Keratinocyte (primary cell): ENCODE data around the gene WDR35. TPM values are rescaled to one million over a fixed set of nuclear protein-coding genes. Genes with fewer than 3 reads are reported as not detected.

Experiments used
- DNase-seq: peaks from one replicate; pipeline ENCODE4 v3.0.0-alpha.2; 2011; ENCODE audit warnings: low read depth, missing footprints, low spot score
- FAIRE-seq: peaks from 2 replicates; lab custom pipeline; 2011; peaks lifted over from hg19 to GRCh38; lab: Jason Lieb, UNC
- H2AFZ ChIP-seq: 2 replicates; pipeline ENCODE4 v1.6.0; 2012; ENCODE audit warnings: low read length, control low read depth, inconsistent platforms; ENCODE audit not compliant: control insufficient read depth
- H3K27ac ChIP-seq: 2 replicates; pipeline ENCODE4 v1.5.1; 2011; ENCODE audit warnings: low read length; ENCODE audit not compliant: control insufficient read depth, insufficient read depth
- H3K27me3 ChIP-seq: 3 replicates; pipeline ENCODE4 v1.6.0; 2011; ENCODE audit warnings: low read length; ENCODE audit not compliant: control insufficient read depth, insufficient read depth; ENCODE audit errors: extremely low read depth
- H3K36me3 ChIP-seq, 2 experiments: 2 replicates in 1 of 2; 3 replicates in 1 of 2; pipeline ENCODE4 v1.5.1; 2011; ENCODE audit warnings: low read length in 2 of 2, mild to moderate bottlenecking in 1 of 2; ENCODE audit not compliant: control insufficient read depth in 2 of 2, insufficient read depth in 2 of 2; ENCODE audit errors: extremely low read depth in 1 of 2
- H3K4me1 ChIP-seq: 3 replicates; pipeline ENCODE4 v1.5.1; 2011; ENCODE audit warnings: low read length; ENCODE audit not compliant: control insufficient read depth, insufficient read depth; ENCODE audit errors: extremely low read depth
- H3K4me2 ChIP-seq: 3 replicates; pipeline ENCODE4 v1.6.0; 2011; ENCODE audit warnings: low read depth, low read length; ENCODE audit not compliant: control insufficient read depth, insufficient read depth; ENCODE audit errors: extremely low read depth
- H3K4me3 ChIP-seq, 3 experiments: fragments of 200-600 bp in 1 of 3; sonication (generic) in 1 of 3; 2 replicates in 2 of 3; 3 replicates in 1 of 3; pipeline ENCODE4 v1.5.1; 2011 to 2016; ENCODE audit warnings: low read length in 3 of 3, mild to moderate bottlenecking in 3 of 3, control low read depth in 2 of 3, inconsistent platforms in 1 of 3, low read depth in 1 of 3, mixed read lengths in 1 of 3, mixed run types in 1 of 3, moderate library complexity in 1 of 3; ENCODE audit not compliant: control insufficient read depth in 2 of 3, insufficient read depth in 2 of 3; ENCODE audit errors: extremely low read depth in 1 of 3
- H3K79me2 ChIP-seq: 2 replicates; pipeline ENCODE4 v1.6.0; 2012; ENCODE audit warnings: low read length; ENCODE audit not compliant: control insufficient read depth, insufficient read depth
- H3K9ac ChIP-seq: 3 replicates; pipeline ENCODE4 v1.6.0; 2011; ENCODE audit warnings: low read length; ENCODE audit not compliant: control insufficient read depth, insufficient read depth; ENCODE audit errors: extremely low read depth
- H3K9me1 ChIP-seq: 3 replicates; pipeline ENCODE4 v1.6.0; 2011; ENCODE audit warnings: low read length; ENCODE audit not compliant: control insufficient read depth, insufficient read depth; ENCODE audit errors: extremely low read depth
- H3K9me3 ChIP-seq: 2 replicates; pipeline ENCODE4 v1.5.1; 2012; ENCODE audit warnings: low read depth, low read length; ENCODE audit not compliant: control insufficient read depth
- H4K20me1 ChIP-seq: 3 replicates; pipeline ENCODE4 v1.6.0; 2011; ENCODE audit warnings: low read length; ENCODE audit not compliant: control insufficient read depth, insufficient read depth; ENCODE audit errors: extremely low read depth
- EZH2 ChIP-seq: IDR thresholded peaks from one replicate; pipeline ENCODE4 v1.6.1; 2012; ENCODE audit warnings: inconsistent platforms, mild to moderate bottlenecking, low read length, moderate library complexity
- dilution Hi-C: fragments of 300-500 bp; cut with MboI; formaldehyde crosslinking; loops from one replicate; pipeline ENCODE4 v1.7.0; 2020; ENCODE audit warnings: low sequenced_read_pairs; ENCODE audit not compliant: extremely low pct_ligation_motif_present
- polyA plus RNA-seq, 5 experiments: library from polyadenylated mRNA; depleted of rRNA in 3 of 5; stranded (reverse) in 3 of 5; stranded (forward) in 1 of 5; unstranded in 1 of 5; fragments of >200 nt; gene quantifications; 1 replicate in 1 of 5; 2 replicates in 3 of 5; 3 replicates in 1 of 5; pipeline versions ENCODE4 v1.2.1 to v1.2.3, GENCODE V29; 2011 to 2012; ENCODE audit warnings: missing spikeins in 2 of 5, low read depth in 1 of 5, low replicate concordance in 1 of 5
- TF ChIP-seq, protein P1 (sequence below), 3 experiments: IDR thresholded peaks in 1 of 3; conservative IDR thresholded peaks in 1 of 3; optimal IDR thresholded peaks in 1 of 3; 2 replicates in 2 of 3; 3 replicates in 1 of 3; pipeline versions ENCODE3 to v1.5.1; 2011; ENCODE audit warnings: low read length in 3 of 3, mild to moderate bottlenecking in 3 of 3, moderate library complexity in 2 of 3, control low read depth in 1 of 3, inconsistent platforms in 1 of 3; ENCODE audit not compliant: insufficient read depth in 2 of 3; ENCODE audit errors: extremely low read depth in 1 of 3

WDR35 gene
- polyA plus RNA-seq, 1 donor (not counting 4 experiments of a cell fraction or from before 2014, with no cell fraction given) = 8.8 TPM

DNA sequence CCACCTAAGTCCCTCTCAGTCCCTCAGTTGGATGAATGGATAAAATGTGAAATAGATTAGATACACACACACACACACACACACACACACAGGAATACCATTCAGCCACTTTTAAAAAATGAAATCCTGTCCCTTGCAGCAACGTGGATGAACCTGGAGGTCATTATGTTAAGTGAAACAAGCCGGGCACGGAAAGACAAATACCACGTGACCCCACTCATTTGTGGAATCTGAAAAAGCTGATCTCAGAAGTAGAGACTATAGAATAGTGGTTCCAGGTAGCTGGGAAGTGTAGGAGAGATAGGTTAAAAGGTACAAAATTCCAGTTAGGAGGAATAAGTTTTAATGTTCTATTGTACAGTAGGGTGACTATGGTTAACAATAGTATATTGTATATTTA, 119.1 kb downstream of the WDR35 start:
- Histone ChIP-seq H3K4me2 (no peak overlapping the region), H3K36me3 (no peaks in the 10 kb centered on the region), H3K27ac (no peak overlapping the region), H2AFZ (no peak overlapping the region), H3K79me2 (no peaks in the 10 kb centered on the region), H3K4me3 (no peak overlapping the region), H3K9me3 (no peaks in the 10 kb centered on the region), H3K9ac (no peak overlapping the region), H4K20me1 (no peaks in the 10 kb centered on the region), H3K27me3 (peaks cover 22% of the 10 kb centered on the region), H3K4me1 (peaks cover 7% of the 10 kb centered on the region), H3K9me1 (no peaks in the 10 kb centered on the region)
- no peak for DNase-seq
- dilution Hi-C loops = loop anchor here (25.0 kb wide), 1 partner anchor 508 kb away; the partner anchor contains the start of gene OSR1
- FAIRE-seq = no peak
- TF ChIP-seq EZH2 = no peak
- TF ChIP-seq, protein P1, sequence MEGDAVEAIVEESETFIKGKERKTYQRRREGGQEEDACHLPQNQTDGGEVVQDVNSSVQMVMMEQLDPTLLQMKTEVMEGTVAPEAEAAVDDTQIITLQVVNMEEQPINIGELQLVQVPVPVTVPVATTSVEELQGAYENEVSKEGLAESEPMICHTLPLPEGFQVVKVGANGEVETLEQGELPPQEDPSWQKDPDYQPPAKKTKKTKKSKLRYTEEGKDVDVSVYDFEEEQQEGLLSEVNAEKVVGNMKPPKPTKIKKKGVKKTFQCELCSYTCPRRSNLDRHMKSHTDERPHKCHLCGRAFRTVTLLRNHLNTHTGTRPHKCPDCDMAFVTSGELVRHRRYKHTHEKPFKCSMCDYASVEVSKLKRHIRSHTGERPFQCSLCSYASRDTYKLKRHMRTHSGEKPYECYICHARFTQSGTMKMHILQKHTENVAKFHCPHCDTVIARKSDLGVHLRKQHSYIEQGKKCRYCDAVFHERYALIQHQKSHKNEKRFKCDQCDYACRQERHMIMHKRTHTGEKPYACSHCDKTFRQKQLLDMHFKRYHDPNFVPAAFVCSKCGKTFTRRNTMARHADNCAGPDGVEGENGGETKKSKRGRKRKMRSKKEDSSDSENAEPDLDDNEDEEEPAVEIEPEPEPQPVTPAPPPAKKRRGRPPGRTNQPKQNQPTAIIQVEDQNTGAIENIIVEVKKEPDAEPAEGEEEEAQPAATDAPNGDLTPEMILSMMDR (optimal IDR thresholded peaks at IDR 0.05 in 1 of 3, IDR thresholded peaks at IDR 0.05 in 1 of 3, conservative IDR thresholded peaks at IDR 0.05 in 1 of 3; ENCODE audit: extremely low read depth in 1 of 3, insufficient read depth in 2 of 3, low read length in 3 of 3) = no peak

DNA sequence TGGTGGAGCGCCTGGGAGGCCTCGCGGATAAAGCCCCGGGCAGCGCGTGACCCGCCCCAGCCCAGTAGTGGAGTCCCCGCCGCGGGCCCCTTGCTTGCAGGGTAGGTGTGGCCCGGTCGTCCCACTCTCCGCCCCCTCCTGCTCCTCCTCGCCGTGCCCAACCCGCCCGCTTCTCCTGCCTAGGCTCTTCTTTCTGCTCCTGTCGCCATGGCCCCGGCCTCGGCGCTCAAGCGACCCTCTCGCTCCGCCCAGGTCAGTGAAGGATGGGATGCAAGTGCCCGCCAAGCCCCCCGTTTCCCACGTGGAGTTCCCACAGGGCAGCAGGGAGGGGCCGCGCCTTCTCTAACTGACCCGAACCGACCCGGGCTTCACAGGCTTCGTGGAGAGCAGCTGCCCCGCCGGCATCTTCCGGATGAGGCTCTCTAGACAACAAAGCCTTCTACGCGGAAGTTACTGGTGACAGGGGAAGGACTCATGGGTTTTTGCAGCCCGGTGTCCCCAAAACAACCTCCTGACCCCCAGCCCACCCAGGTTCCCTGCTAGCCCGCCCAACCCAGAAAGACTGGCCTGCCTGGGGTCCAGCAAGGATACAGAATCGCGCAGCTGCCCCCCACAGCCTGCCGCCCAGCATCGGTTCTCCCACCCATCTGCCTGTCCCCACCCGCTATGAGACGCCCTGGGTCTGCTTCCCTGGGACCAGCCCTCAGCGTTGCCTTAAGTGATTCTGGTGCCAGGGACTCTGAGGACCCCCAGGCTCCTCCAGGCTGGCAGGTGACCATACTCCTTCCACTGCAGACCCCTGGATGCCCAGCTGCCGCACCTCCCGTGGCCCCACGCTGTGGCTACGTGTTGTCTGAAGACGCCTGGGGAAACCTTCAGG, 121.0 kb downstream of the WDR35 start:
- Histone ChIP-seq H2AFZ (peak overlapping the region; percentile 65), H3K9me3 (no peaks in the 10 kb centered on the region), H3K4me1 (peaks cover 7% of the 10 kb centered on the region), H3K4me2 (peak overlapping the region; percentile 65), H3K4me3 (peak overlapping the region; percentile 22 to 58 (median 26)), H3K79me2 (no peaks in the 10 kb centered on the region), H3K9me1 (no peaks in the 10 kb centered on the region), H3K27ac (no peak overlapping the region), H3K36me3 (no peaks in the 10 kb centered on the region), H4K20me1 (no peaks in the 10 kb centered on the region), H3K9ac (no peak overlapping the region), H3K27me3 (peaks cover 22% of the 10 kb centered on the region)
- dilution Hi-C loops = loop anchor here (25.0 kb wide), 1 partner anchor 507 kb away; the partner anchor contains the start of gene OSR1
- no peak for TF ChIP-seq EZH2
- TF ChIP-seq, protein P1 (optimal IDR thresholded peaks at IDR 0.05 in 1 of 3, IDR thresholded peaks at IDR 0.05 in 1 of 3, conservative IDR thresholded peaks at IDR 0.05 in 1 of 3; ENCODE audit: extremely low read depth in 1 of 3, insufficient read depth in 2 of 3, low read length in 3 of 3) = no peak
- FAIRE-seq = no peak
- DNase-seq = no peak
